HCT116 (cell line): Measurements from ENCODE around the gene KCTD17. TPM values are rescaled to one million over a fixed set of nuclear protein-coding genes. Genes with fewer than 3 reads are reported as not detected.

ENCODE experiments used
- ATAC-seq: fragments of 200-7000 bp; cut with Tn5 transposase; 2 replicates; pipeline ENCODE4 v1.9.1; 2020; ENCODE audit warnings: mild to moderate bottlenecking, moderate library complexity
- BruUV-seq: library from RNA; stranded (reverse); fragments of 400-500 nt; replicated peaks from 2 replicates; lab custom pipeline; 2021; lab: Mats Ljungman, UMichigan
- CTCF ChIA-PET: fragments of 300-600 bp; sonication (Branson Sonifier 250); formaldehyde crosslinking; loops from one replicate; lab custom pipeline; 2021; ENCODE audit warnings: antibody characterized with exemption; lab: Charles Lee
- POLR2A ChIA-PET: fragments of 300-600, 350-600 bp; sonication (Branson Sonifier 250); formaldehyde crosslinking; loops from one replicate; lab custom pipeline; 2021; ENCODE audit warnings: antibody characterized with exemption; lab: Charles Lee
- RAD21 ChIA-PET, 2 experiments: fragments of 300-600 bp; sonication (Branson Sonifier 250); formaldehyde crosslinking; loops; one replicate each; lab custom pipeline; 2023; ENCODE audit warnings: low total read pairs in 2 of 2; ENCODE audit not compliant: uncharacterized antibody in 2 of 2, unreplicated experiment in 2 of 2, low non-redundant PET in 1 of 2; lab: Charles Lee
- DNase-seq: peaks from one replicate; pipeline ENCODE4 v3.0.0-alpha.2; 2010; ENCODE audit warnings: low read depth, low spot score
- H2AFZ ChIP-seq: fragments of 200-600 bp; shearing (Covaris generic), sonication (generic); 2 replicates; pipeline ENCODE4 v1.6.1; 2017; ENCODE audit warnings: low read depth, mixed run types, mixed read lengths, antibody characterized with exemption, low read length; ENCODE audit not compliant: poor library complexity, severe bottlenecking
- H3K27ac ChIP-seq: 2 replicates; pipeline ENCODE4 v1.5.1; 2012; ENCODE audit warnings: low read depth, low read length
- H3K27me3 ChIP-seq: fragments of 200-600 bp; sonication (generic); 2 replicates; pipeline ENCODE4 v1.6.1; 2016; ENCODE audit warnings: mixed run types, low read length, mixed read lengths; ENCODE audit not compliant: insufficient read depth
- H3K36me3 ChIP-seq, 2 experiments: fragments of 200-500 bp in 1 of 2; fragments of 200-600 bp in 1 of 2; sonication (Bioruptor generic) in 1 of 2; sonication (generic) in 1 of 2; 2 replicates each; pipeline versions ENCODE4 v1.5.1 to v1.6.1; 2014 to 2016; ENCODE audit warnings: low read length in 2 of 2, inconsistent platforms in 1 of 2, mixed read lengths in 1 of 2, mixed run types in 1 of 2; ENCODE audit not compliant: insufficient read depth in 2 of 2, control insufficient read depth in 1 of 2
- H3K4me1 ChIP-seq, 2 experiments: fragments of 200-600 bp in 1 of 2; sonication (generic) in 1 of 2; 2 replicates each; pipeline versions ENCODE4 v1.5.1 to v1.6.1; 2012 to 2017; ENCODE audit warnings: low read length in 2 of 2, inconsistent platforms in 1 of 2, mild to moderate bottlenecking in 1 of 2, mixed read lengths in 1 of 2, mixed run types in 1 of 2, moderate library complexity in 1 of 2; ENCODE audit not compliant: insufficient read depth in 2 of 2, control insufficient read depth in 1 of 2
- H3K4me2 ChIP-seq: fragments of 200-600 bp; sonication (generic); 2 replicates; pipeline ENCODE4 v1.6.1; 2017; ENCODE audit warnings: mixed run types, low read length, mixed read lengths
- H3K4me3 ChIP-seq, 2 experiments: fragments of 200-600 bp in 1 of 2; sonication (generic) in 1 of 2; replicated peaks in 1 of 2; 2 replicates each; pipeline ENCODE4 v1.5.1; 2011 to 2016; ENCODE audit warnings: low read length in 2 of 2, control low read depth in 1 of 2, low read depth in 1 of 2, mild to moderate bottlenecking in 1 of 2, mixed read lengths in 1 of 2, mixed run types in 1 of 2
- H3K79me2 ChIP-seq: fragments of 200-600 bp; sonication (generic); 2 replicates; pipeline ENCODE4 v1.6.1; 2017; ENCODE audit warnings: mild to moderate bottlenecking, mixed run types, low read length, moderate library complexity, mixed read lengths; ENCODE audit not compliant: insufficient read depth
- H3K9ac ChIP-seq: fragments of 200-600 bp; sonication (generic); 2 replicates; pipeline ENCODE4 v1.6.1; 2016; ENCODE audit warnings: low read length, mixed read lengths
- H3K9me2 ChIP-seq: fragments of 200-600 bp; sonication (generic), shearing (Covaris generic); 2 replicates; pipeline ENCODE4 v1.6.1; 2017; ENCODE audit warnings: mixed run types, mild to moderate bottlenecking, moderate library complexity; ENCODE audit not compliant: insufficient read depth
- H3K9me3 ChIP-seq, 2 experiments: fragments of 200-500 bp in 1 of 2; fragments of 200-600 bp in 1 of 2; sonication (Bioruptor generic) in 1 of 2; sonication (generic) in 1 of 2; 2 replicates each; pipeline ENCODE4 v1.6.1; 2014 to 2017; ENCODE audit warnings: low read length in 2 of 2, mixed read lengths in 2 of 2, inconsistent platforms in 1 of 2, low read depth in 1 of 2, mild to moderate bottlenecking in 1 of 2, mixed run types in 1 of 2, moderate library complexity in 1 of 2; ENCODE audit not compliant: control insufficient read depth in 1 of 2, insufficient read depth in 1 of 2
- H4K20me1 ChIP-seq: fragments of 200-600 bp; sonication (generic), shearing (Covaris generic); 2 replicates; pipeline ENCODE4 v1.6.1; 2017; ENCODE audit warnings: mixed run types, mild to moderate bottlenecking, moderate library complexity; ENCODE audit not compliant: insufficient read depth
- ATF3 ChIP-seq: IDR thresholded peaks from 2 replicates; pipeline ENCODE4 v1.6.1; 2012
- CBX3 ChIP-seq: IDR thresholded peaks from 2 replicates; pipeline ENCODE4 v1.6.1; 2012; ENCODE audit warnings: low read depth
- CEBPB ChIP-seq: IDR thresholded peaks from 2 replicates; pipeline ENCODE4 v1.6.1; 2012; ENCODE audit warnings: low read depth
- CTCF ChIP-seq, 3 experiments: fragments of 200-600 bp in 1 of 3; sonication (generic) in 1 of 3; IDR thresholded peaks in 2 of 3; conservative IDR thresholded peaks in 1 of 3; 2 replicates each; pipeline ENCODE4 v1.5.1; 2012 to 2017; ENCODE audit warnings: low read depth in 2 of 3, low read length in 2 of 3, antibody characterized with exemption in 1 of 3, borderline replicate concordance in 1 of 3, control low read depth in 1 of 3, mild to moderate bottlenecking in 1 of 3, mixed read lengths in 1 of 3, mixed run types in 1 of 3, moderate library complexity in 1 of 3; ENCODE audit not compliant: insufficient read depth in 1 of 3
- EGR1 ChIP-seq: IDR thresholded peaks from 2 replicates; pipeline ENCODE4 v1.6.1; 2012; ENCODE audit warnings: low read depth
- EZH2phosphoT487 ChIP-seq: fragments of 200-600 bp; IDR thresholded peaks from 2 replicates; pipeline ENCODE4 v1.6.1; 2018; ENCODE audit warnings: antibody characterized with exemption, borderline replicate concordance
- FOSL1 ChIP-seq: IDR thresholded peaks from 2 replicates; pipeline ENCODE4 v1.6.1; 2012; ENCODE audit warnings: low read depth
- JUND ChIP-seq: IDR thresholded peaks from 2 replicates; pipeline ENCODE4 v1.6.1; 2012
- MAX ChIP-seq: IDR thresholded peaks from 2 replicates; pipeline ENCODE4 v1.6.1; 2012
- POLR2A ChIP-seq: IDR thresholded peaks from 2 replicates; pipeline ENCODE4 v1.7.0; 2011; ENCODE audit warnings: borderline replicate concordance; ENCODE audit not compliant: insufficient read depth, insufficient read length; ENCODE audit errors: extremely low read depth
- POLR2AphosphoS5 ChIP-seq: IDR thresholded peaks from 2 replicates; pipeline ENCODE4 v1.6.1; 2011; ENCODE audit warnings: mild to moderate bottlenecking, low read depth, low read length, moderate library complexity
- RAD21 ChIP-seq: IDR thresholded peaks from 2 replicates; pipeline ENCODE4 v1.6.1; 2012; ENCODE audit warnings: low read depth, mild to moderate bottlenecking
- SIN3A ChIP-seq: IDR thresholded peaks from 2 replicates; pipeline ENCODE4 v1.6.1; 2012; ENCODE audit warnings: low read depth
- SRF ChIP-seq: IDR thresholded peaks from 2 replicates; pipeline ENCODE4 v1.6.1; 2012; ENCODE audit warnings: low read depth
- YY1 ChIP-seq: IDR thresholded peaks from 2 replicates; pipeline ENCODE4 v1.6.1; 2011; ENCODE audit warnings: low read length, low read depth, moderate library complexity, mild to moderate bottlenecking; ENCODE audit not compliant: insufficient replicate concordance; ENCODE audit errors: extremely low read depth
- ZBTB33 ChIP-seq: IDR thresholded peaks from 2 replicates; pipeline ENCODE4 v1.6.1; 2011; ENCODE audit warnings: mild to moderate bottlenecking, low read length, moderate library complexity; ENCODE audit not compliant: insufficient replicate concordance; ENCODE audit errors: extremely low read depth
- ZNF274 ChIP-seq: fragments of 200-500 bp; sonication (Bioruptor generic); IDR thresholded peaks from 2 replicates; pipeline ENCODE4 v1.6.1; 2014; ENCODE audit warnings: mild to moderate bottlenecking, low read depth, low read length, inconsistent platforms
- intact Hi-C: fragments of 100-400 bp; cut with micrococcal nuclease; formaldehyde crosslinking; loops from 2 replicates; pipeline ENCODE4 v1.10.0; 2022
- total RNA-seq: library from RNA; stranded (reverse); gene quantifications from one replicate; pipeline ENCODE4 v1.2.1, GENCODE V29; 2021; ENCODE audit not compliant: unreplicated experiment

KCTD17 gene
- total RNA-seq, 1 experiment from 2014 or later, result 23.4 TPM

GRCh38 chr22:37011472-37011871 is 40.1 kb upstream of the KCTD17 start:
- no TSS peak for BruUV-seq
- Histone ChIP-seq H3K9me3 (no peaks in the 10 kb centered on the region; a peak in 1 of 4 replicates), H3K9ac (no peak overlapping the region), H2AFZ (no peak overlapping the region), H3K4me3 (no peak overlapping the region), H3K4me1 (peaks cover 2 to 12% of the 10 kb centered on the region in 2 experiments; a peak in 2 of 4 replicates), H4K20me1 (no peaks in the 10 kb centered on the region), H3K79me2 (no peaks in the 10 kb centered on the region), H3K27me3 (no peaks in the 10 kb centered on the region), H3K27ac (no peak overlapping the region), H3K9me2 (no peaks in the 10 kb centered on the region), H3K4me2 (no peak overlapping the region), H3K36me3 (no peaks in the 10 kb centered on the region)
- POLR2A ChIA-PET, result no interaction called here
- intact Hi-C loops, result no loop called here
- RAD21 ChIA-PET, result no interaction called here
- DNase-seq, result no peak
- TF ChIP-seq CEBPB, result no peak
- no peak for TF ChIP-seq POLR2AphosphoS5
- TF ChIP-seq RAD21, result no peak
- no peak for TF ChIP-seq POLR2A
- no peak for TF ChIP-seq MAX
- TF ChIP-seq EGR1, result no peak
- no peak for TF ChIP-seq YY1
- no peak for TF ChIP-seq JUND
- TF ChIP-seq ATF3, result no peak
- TF ChIP-seq SIN3A, result no peak
- TF ChIP-seq ZNF274, result no peak
- TF ChIP-seq ZBTB33, result no peak
- no peak for TF ChIP-seq CTCF (IDR thresholded peaks at IDR 0.05 in 2 of 3, conservative IDR thresholded peaks at IDR 0.05 in 1 of 3; ENCODE audit: borderline replicate concordance in 1 of 3, insufficient read depth in 1 of 3, low read depth in 2 of 3, low read length in 2 of 3)
- TF ChIP-seq SRF, result no peak
- TF ChIP-seq EZH2phosphoT487, result no peak
- no peak for TF ChIP-seq FOSL1
- no peak for TF ChIP-seq CBX3
- ATAC-seq, result no peak
- CTCF ChIA-PET, result no interaction called here
